ENCODE data around the gene LRRIQ4. TPM values are rescaled to one million over a fixed set of nuclear protein-coding genes. Genes with fewer than 3 reads are reported as not detected.

The LRRIQ4 gene
- total and polyA plus RNA-seq, 4 donors: 0.09 TPM; not detected in 3

DNA sequence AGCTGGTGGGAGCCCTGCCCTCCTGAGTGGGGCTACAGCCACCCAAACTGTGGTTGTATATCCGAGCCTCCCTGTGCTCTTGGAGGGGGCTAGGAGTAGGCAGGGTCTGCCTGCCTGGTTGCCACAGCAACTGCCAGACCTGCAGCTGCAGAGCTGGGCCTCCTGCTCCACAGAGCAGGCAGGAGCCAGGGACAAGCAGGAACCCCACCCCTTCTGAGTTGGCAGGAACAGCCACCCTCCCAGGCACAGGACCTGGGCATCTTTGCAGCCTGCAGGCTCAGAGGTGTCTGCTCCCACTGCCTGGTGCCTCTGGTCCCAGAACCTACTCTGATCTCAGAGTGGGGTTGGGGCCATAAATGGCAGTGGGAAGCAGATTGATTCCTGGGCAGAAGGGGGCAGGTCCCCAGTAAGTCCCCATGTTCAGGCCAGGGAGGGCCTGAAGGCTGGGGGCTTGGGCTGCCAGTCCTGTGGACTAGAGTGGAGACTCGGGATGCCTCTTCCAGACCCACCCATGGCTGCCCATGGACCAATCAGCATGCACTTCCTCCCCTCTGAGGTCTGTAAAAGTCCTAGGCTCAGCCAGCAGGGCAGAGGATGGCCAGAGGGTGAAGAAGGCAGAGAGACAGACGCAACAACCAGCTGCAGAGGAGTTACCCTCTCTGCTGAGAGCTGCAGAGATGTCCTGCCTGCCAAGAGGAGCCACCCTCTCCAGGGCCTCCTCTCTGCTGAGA, 67.3 kb downstream of the LRRIQ4 start:
- no peak for DNase-seq (ENCODE audit: low spot score)
- Histone ChIP-seq H3K9me3 (ENCODE audit: control insufficient read depth in 4 of 4, low read length in 3 of 4) (no peaks in the 10 kb centered on the region), H3K36me3 (ENCODE audit: control insufficient read depth in 4 of 4, insufficient read depth in 3 of 4, low read depth in 1 of 4, low read length in 3 of 4) (no peaks in the 10 kb centered on the region), H3K27ac (ENCODE audit: low read depth in 1 of 2, low read length in 2 of 2) (no peak overlapping the region), H3K4me1 (ENCODE audit: control insufficient read depth in 4 of 4, insufficient read depth in 4 of 4, low read length in 3 of 4) (peaks cover 0 to 8% (median 0%) of the 10 kb centered on the region in 4 donors), H3K9ac (ENCODE audit: low read depth in 1 of 2, low read length in 2 of 2) (no peak overlapping the region), H3K27me3 (ENCODE audit: control insufficient read depth in 4 of 4, insufficient read depth in 4 of 4, low read length in 3 of 4) (no peaks in the 10 kb centered on the region), H3K4me3 (ENCODE audit: low read depth in 1 of 3, low read length in 3 of 3) (no peak overlapping the region)
- WGBS: 87% methylated on average over 3 of the region's 3 CpGs
- TF ChIP-seq EGR1 (IDR thresholded peaks at IDR 0.05; ENCODE audit: low read depth in 2 of 2): no peak
- no peak for TF ChIP-seq HNF4A (conservative IDR thresholded peaks at IDR 0.05)
- TF ChIP-seq, protein P1, sequence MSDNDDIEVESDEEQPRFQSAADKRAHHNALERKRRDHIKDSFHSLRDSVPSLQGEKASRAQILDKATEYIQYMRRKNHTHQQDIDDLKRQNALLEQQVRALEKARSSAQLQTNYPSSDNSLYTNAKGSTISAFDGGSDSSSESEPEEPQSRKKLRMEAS (IDR thresholded peaks at IDR 0.05): no peak
- no peak for TF ChIP-seq SP1 (IDR thresholded peaks at IDR 0.05)
- TF ChIP-seq TAF1 (conservative IDR thresholded peaks at IDR 0.05): no peak
- TF ChIP-seq, protein P2, sequence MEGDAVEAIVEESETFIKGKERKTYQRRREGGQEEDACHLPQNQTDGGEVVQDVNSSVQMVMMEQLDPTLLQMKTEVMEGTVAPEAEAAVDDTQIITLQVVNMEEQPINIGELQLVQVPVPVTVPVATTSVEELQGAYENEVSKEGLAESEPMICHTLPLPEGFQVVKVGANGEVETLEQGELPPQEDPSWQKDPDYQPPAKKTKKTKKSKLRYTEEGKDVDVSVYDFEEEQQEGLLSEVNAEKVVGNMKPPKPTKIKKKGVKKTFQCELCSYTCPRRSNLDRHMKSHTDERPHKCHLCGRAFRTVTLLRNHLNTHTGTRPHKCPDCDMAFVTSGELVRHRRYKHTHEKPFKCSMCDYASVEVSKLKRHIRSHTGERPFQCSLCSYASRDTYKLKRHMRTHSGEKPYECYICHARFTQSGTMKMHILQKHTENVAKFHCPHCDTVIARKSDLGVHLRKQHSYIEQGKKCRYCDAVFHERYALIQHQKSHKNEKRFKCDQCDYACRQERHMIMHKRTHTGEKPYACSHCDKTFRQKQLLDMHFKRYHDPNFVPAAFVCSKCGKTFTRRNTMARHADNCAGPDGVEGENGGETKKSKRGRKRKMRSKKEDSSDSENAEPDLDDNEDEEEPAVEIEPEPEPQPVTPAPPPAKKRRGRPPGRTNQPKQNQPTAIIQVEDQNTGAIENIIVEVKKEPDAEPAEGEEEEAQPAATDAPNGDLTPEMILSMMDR (IDR thresholded peaks at IDR 0.05; ENCODE audit: low read depth, low read length, missing input control): no peak
- TF ChIP-seq, protein P3, sequence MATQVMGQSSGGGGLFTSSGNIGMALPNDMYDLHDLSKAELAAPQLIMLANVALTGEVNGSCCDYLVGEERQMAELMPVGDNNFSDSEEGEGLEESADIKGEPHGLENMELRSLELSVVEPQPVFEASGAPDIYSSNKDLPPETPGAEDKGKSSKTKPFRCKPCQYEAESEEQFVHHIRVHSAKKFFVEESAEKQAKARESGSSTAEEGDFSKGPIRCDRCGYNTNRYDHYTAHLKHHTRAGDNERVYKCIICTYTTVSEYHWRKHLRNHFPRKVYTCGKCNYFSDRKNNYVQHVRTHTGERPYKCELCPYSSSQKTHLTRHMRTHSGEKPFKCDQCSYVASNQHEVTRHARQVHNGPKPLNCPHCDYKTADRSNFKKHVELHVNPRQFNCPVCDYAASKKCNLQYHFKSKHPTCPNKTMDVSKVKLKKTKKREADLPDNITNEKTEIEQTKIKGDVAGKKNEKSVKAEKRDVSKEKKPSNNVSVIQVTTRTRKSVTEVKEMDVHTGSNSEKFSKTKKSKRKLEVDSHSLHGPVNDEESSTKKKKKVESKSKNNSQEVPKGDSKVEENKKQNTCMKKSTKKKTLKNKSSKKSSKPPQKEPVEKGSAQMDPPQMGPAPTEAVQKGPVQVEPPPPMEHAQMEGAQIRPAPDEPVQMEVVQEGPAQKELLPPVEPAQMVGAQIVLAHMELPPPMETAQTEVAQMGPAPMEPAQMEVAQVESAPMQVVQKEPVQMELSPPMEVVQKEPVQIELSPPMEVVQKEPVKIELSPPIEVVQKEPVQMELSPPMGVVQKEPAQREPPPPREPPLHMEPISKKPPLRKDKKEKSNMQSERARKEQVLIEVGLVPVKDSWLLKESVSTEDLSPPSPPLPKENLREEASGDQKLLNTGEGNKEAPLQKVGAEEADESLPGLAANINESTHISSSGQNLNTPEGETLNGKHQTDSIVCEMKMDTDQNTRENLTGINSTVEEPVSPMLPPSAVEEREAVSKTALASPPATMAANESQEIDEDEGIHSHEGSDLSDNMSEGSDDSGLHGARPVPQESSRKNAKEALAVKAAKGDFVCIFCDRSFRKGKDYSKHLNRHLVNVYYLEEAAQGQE (IDR thresholded peaks at IDR 0.05): no peak
- no peak for TF ChIP-seq FOXA1 (IDR thresholded peaks at IDR 0.05)
- no peak for TF ChIP-seq NR2F2 (IDR thresholded peaks at IDR 0.05)
- TF ChIP-seq, protein P4, sequence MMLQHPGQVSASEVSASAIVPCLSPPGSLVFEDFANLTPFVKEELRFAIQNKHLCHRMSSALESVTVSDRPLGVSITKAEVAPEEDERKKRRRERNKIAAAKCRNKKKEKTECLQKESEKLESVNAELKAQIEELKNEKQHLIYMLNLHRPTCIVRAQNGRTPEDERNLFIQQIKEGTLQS (IDR thresholded peaks at IDR 0.05): no peak
- TF ChIP-seq YY1 (IDR thresholded peaks at IDR 0.05): no peak

DNA sequence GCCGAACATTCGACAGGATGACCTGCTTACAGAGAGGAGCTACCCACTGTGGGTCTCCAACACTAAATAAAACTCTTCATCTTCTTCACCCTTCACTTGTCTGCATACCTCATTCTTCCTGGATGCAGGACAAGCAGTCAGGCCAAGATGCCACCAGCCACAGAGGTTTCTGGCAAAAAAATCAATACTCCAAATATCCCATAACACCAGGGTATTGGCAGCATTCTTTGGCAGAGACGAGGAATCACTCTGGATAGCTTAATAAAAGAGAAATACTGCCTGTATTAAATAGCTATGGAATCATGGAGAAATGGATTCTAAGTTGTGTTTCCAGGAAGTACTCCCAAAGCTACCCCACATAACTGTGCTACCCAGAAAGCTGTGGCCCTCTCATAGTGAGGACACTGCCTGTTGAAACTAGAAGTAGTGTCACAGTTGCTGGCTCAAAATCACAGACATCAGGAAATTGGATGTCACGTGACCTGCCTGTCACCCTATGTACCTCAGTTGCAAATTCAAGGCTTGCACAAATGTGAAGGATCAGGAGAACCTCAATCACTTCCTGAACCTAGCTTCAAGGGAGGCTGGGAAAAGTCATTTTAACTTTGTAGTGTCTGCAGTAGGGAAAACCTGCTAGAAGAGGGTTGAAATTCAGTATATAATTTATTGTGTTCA, 68.0 kb downstream of the LRRIQ4 start:
- H3K9ac ChIP-seq (ENCODE audit: low read depth in 1 of 2, low read length in 2 of 2): no peak overlapping the region
- H3K36me3 ChIP-seq (ENCODE audit: control insufficient read depth in 4 of 4, insufficient read depth in 3 of 4, low read depth in 1 of 4, low read length in 3 of 4): no peaks in the 10 kb centered on the region
- no peak overlapping the region for H3K27ac ChIP-seq (ENCODE audit: low read depth in 1 of 2, low read length in 2 of 2)
- no peak overlapping the region for H3K4me3 ChIP-seq (ENCODE audit: low read depth in 1 of 3, low read length in 3 of 3)
- no peak for DNase-seq (ENCODE audit: low spot score)
- H3K9me3 ChIP-seq (ENCODE audit: control insufficient read depth in 4 of 4, low read length in 3 of 4): no peaks in the 10 kb centered on the region
- peaks cover 0 to 8% (median 0%) of the 10 kb centered on the region in 4 donors for H3K4me1 ChIP-seq (ENCODE audit: control insufficient read depth in 4 of 4, insufficient read depth in 4 of 4, low read length in 3 of 4)
- WGBS: 71% methylated on average over 4 of the region's 4 CpGs
- H3K27me3 ChIP-seq (ENCODE audit: control insufficient read depth in 4 of 4, insufficient read depth in 4 of 4, low read length in 3 of 4): no peaks in the 10 kb centered on the region
- TF ChIP-seq HNF4G (IDR thresholded peaks at IDR 0.05) (no peak), TAF1 (conservative IDR thresholded peaks at IDR 0.05) (no peak), GABPA (IDR thresholded peaks at IDR 0.05 in 1 of 2, conservative IDR thresholded peaks at IDR 0.05 in 1 of 2) (no peak), HNF4A (conservative IDR thresholded peaks at IDR 0.05) (no peak), FOXA1 (IDR thresholded peaks at IDR 0.05) (no peak)
- TF ChIP-seq, protein P3 (IDR thresholded peaks at IDR 0.05): no peak
- TF ChIP-seq, protein P2 (IDR thresholded peaks at IDR 0.05; ENCODE audit: low read depth, low read length, missing input control): no peak
- TF ChIP-seq, protein P5, sequence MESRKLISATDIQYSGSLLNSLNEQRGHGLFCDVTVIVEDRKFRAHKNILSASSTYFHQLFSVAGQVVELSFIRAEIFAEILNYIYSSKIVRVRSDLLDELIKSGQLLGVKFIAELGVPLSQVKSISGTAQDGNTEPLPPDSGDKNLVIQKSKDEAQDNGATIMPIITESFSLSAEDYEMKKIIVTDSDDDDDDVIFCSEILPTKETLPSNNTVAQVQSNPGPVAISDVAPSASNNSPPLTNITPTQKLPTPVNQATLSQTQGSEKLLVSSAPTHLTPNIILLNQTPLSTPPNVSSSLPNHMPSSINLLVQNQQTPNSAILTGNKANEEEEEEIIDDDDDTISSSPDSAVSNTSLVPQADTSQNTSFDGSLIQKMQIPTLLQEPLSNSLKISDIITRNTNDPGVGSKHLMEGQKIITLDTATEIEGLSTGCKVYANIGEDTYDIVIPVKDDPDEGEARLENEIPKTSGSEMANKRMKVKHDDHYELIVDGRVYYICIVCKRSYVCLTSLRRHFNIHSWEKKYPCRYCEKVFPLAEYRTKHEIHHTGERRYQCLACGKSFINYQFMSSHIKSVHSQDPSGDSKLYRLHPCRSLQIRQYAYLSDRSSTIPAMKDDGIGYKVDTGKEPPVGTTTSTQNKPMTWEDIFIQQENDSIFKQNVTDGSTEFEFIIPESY (IDR thresholded peaks at IDR 0.05): no peak
- TF ChIP-seq, protein P4 (IDR thresholded peaks at IDR 0.05): no peak

All from liver (tissue), 9 donors.